ENCODE results near the gene IGSF21. TPM values are rescaled to one million over a fixed set of nuclear protein-coding genes. Genes with fewer than 3 reads are reported as not detected.

The IGSF21 gene
- polyA plus RNA-seq, 1 of the 3 experiments (the other 2 are of a cell fraction) = not detected

DNA sequence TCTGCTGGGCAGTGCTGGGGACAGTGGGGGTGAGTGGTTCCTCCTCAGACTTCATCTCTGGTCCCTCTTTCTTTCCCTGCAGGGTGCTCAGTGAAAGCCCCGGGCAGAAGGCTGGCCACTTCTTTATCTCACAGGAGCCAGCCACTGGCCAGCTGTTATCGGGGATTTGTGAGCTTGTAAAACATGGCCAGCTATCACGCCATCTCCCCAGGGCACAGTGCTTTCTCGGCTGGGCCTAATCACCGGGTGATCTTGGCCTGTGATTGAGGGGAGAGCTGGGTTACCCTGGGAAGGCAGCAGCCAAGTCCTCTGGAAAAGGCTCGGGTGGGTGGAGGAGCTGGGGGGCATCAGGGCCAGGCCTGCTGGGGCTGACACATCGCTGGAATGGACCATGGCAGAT, 83.0 kb downstream of the IGSF21 start (continued):
- TF ChIP-seq, protein P1, sequence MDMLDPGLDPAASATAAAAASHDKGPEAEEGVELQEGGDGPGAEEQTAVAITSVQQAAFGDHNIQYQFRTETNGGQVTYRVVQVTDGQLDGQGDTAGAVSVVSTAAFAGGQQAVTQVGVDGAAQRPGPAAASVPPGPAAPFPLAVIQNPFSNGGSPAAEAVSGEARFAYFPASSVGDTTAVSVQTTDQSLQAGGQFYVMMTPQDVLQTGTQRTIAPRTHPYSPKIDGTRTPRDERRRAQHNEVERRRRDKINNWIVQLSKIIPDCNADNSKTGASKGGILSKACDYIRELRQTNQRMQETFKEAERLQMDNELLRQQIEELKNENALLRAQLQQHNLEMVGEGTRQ (IDR thresholded peaks at IDR 0.05; ENCODE audit: borderline replicate concordance, low read depth, low read length) = no peak
- TF ChIP-seq GATA2 (CRISPR knock-in tag; IDR thresholded peaks at IDR 0.05) (peak; percentile 100), EZH2phosphoT487 (IDR thresholded peaks at IDR 0.05; ENCODE audit: borderline replicate concordance, low read depth) (no peak), FOXM1 (IDR thresholded peaks at IDR 0.05; ENCODE audit: low read depth) (no peak), NRF1 (IDR thresholded peaks at IDR 0.05; ENCODE audit: low read depth, low read length) (no peak), CHD2 (IDR thresholded peaks at IDR 0.05; ENCODE audit: low read length, partially characterized antibody) (peak; percentile 82), POLR2AphosphoS5 (IDR thresholded peaks at IDR 0.05; ENCODE audit: low read depth, low read length) (no peak), GABPA (IDR thresholded peaks at IDR 0.05; ENCODE audit: low read depth) (no peak), FOXJ3 (CRISPR knock-in tag; IDR thresholded peaks at IDR 0.05) (peak; percentile 98)
- TF ChIP-seq, protein P2, sequence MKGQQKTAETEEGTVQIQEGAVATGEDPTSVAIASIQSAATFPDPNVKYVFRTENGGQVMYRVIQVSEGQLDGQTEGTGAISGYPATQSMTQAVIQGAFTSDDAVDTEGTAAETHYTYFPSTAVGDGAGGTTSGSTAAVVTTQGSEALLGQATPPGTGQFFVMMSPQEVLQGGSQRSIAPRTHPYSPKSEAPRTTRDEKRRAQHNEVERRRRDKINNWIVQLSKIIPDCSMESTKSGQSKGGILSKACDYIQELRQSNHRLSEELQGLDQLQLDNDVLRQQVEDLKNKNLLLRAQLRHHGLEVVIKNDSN (IDR thresholded peaks at IDR 0.05; ENCODE audit: borderline replicate concordance, low read depth) = no peak

DNA sequence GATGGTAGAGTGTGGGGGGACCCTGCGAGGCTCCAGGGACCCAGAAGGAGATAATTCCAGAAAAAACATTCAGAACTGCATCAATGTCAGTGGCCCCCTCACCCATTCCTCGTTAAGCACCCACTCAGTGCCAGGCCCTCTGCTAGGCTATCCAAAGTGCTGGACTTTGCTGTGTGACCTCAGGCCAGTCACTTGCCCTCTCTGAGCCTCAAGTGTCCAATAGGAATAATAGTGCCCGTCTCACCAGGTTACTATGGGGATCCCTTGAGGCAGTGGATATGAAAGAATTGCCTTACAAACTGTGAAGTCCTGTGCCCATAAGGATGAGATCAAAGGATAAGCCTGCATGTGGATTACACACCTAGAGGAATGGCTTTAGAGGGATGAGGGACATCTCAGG, 83.4 kb downstream of the IGSF21 start:
- H3K9me2 ChIP-seq = no peaks in the 10 kb centered on the region
- TF ChIP-seq CHD2 (IDR thresholded peaks at IDR 0.05; ENCODE audit: low read length, partially characterized antibody) = no peak
- TF ChIP-seq SMC3 (IDR thresholded peaks at IDR 0.05; ENCODE audit: low read depth, low read length) = no peak
- no peak overlapping the region for H3K4me2 ChIP-seq
- no peaks in the 10 kb centered on the region for H3F3A ChIP-seq (replicated peaks; ENCODE audit: insufficient read depth)
- H3K9ac ChIP-seq = no peak overlapping the region
- H3K9me3 ChIP-seq = no peaks in the 10 kb centered on the region
- ChIA-PET CTCF (interaction anchor here (1.0 to 2.1 kb wide), 7 partner anchors 13 to 268 kb away, joined by 3 to 5 read pairs (median 5); partner anchors contain the start of gene IGSF21), POLR2A (interaction anchor here (1.0 kb wide), 1 partner anchor 57 kb away, joined by 5 read pairs; no protein-coding TSS in a partner anchor)
- no peaks in the 10 kb centered on the region for H3K27me3 ChIP-seq (ENCODE audit: insufficient read depth)
- H4K20me1 ChIP-seq (ENCODE audit: insufficient read depth) = no peaks in the 10 kb centered on the region
- WGBS (ENCODE audit: low lambda C conversion rate) = 12% methylated on average over 3 of the region's 3 CpGs
- no peak for DNase-seq
- H3K27ac ChIP-seq (ENCODE audit: low read depth in 2 of 2, low read length in 1 of 2) = peak overlapping the region in 1 of 2 experiments; percentile 89; a peak in 2 of 4 replicates
- H2AFZ ChIP-seq (ENCODE audit: low read depth) = no peak overlapping the region
- H3K4me3 ChIP-seq (ENCODE audit: low read depth in 2 of 2, low read length in 1 of 2) = no peak overlapping the region
- H3K79me2 ChIP-seq (ENCODE audit: insufficient read depth) = no peaks in the 10 kb centered on the region
- H3K36me3 ChIP-seq (replicated peaks in 1 of 2; ENCODE audit: control insufficient read depth in 1 of 2, insufficient read depth in 2 of 2, low read length in 1 of 2) = no peaks in the 10 kb centered on the region
- peaks cover 0 to 40% of the 10 kb centered on the region in 2 experiments; a peak in 1 of 4 replicates for H3K4me1 ChIP-seq (ENCODE audit: control insufficient read depth in 1 of 2, insufficient read depth in 2 of 2, low read depth in 1 of 2, low read length in 1 of 2)

DNA sequence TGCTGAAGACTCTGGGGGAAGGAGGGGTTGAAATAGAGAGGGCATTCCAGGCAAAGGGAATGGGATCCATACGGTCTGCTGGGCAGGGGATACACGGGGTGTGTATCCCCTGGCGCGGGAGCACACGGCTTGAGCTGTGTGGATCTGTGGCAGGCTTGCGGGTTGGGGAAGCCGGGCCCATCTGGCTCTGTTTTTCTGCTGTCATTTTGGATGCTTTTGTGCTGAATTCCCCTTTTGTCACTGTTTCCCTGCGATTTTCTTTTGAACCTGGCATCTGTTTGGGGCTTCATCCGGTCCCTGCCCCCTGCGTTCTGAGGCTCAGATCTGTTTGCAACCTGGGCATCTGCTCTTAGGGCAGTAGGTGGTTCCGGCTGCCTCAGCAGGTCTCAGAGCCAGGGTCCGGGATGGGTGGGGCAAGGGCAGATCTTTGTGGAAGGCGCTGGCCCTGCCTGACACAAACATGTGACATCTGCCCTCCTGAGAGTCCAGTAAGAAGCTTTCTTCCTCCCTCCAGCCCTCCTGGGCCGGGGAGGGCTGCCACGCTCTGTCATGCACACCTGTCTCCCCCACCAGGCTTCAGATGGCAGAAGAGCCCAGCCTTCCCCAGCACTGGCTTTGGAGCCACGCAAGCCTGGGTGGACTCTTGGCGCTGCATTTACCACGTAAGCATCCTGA, 84.0 kb downstream of the IGSF21 start:
- peaks cover 0 to 43% of the 10 kb centered on the region in 2 experiments; a peak in 1 of 4 replicates for H3K4me1 ChIP-seq (ENCODE audit: control insufficient read depth in 1 of 2, insufficient read depth in 2 of 2, low read depth in 1 of 2, low read length in 1 of 2)
- no peak for TF ChIP-seq FOSL2 (IDR thresholded peaks at IDR 0.05; ENCODE audit: borderline replicate concordance, low read depth)
- TF ChIP-seq CHD2 (IDR thresholded peaks at IDR 0.05; ENCODE audit: low read length, partially characterized antibody) = no peak
- no peak for TF ChIP-seq GATA2 (CRISPR knock-in tag; IDR thresholded peaks at IDR 0.05)
- TF ChIP-seq TEAD4 (IDR thresholded peaks at IDR 0.05; ENCODE audit: borderline replicate concordance, insufficient read depth) = no peak
- TF ChIP-seq, protein P3, sequence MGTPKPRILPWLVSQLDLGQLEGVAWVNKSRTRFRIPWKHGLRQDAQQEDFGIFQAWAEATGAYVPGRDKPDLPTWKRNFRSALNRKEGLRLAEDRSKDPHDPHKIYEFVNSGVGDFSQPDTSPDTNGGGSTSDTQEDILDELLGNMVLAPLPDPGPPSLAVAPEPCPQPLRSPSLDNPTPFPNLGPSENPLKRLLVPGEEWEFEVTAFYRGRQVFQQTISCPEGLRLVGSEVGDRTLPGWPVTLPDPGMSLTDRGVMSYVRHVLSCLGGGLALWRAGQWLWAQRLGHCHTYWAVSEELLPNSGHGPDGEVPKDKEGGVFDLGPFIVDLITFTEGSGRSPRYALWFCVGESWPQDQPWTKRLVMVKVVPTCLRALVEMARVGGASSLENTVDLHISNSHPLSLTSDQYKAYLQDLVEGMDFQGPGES (IDR thresholded peaks at IDR 0.05; ENCODE audit: low read depth, low read length) = no peak
- no peak for TF ChIP-seq NRF1 (IDR thresholded peaks at IDR 0.05; ENCODE audit: low read depth, low read length)
- no peak for TF ChIP-seq POLR2AphosphoS5 (IDR thresholded peaks at IDR 0.05; ENCODE audit: low read depth, low read length)
- TF ChIP-seq ELF1 (IDR thresholded peaks at IDR 0.05) = no peak
- no peak for TF ChIP-seq RAD21 (IDR thresholded peaks at IDR 0.05; ENCODE audit: low read length)
- peak overlapping the region in 1 of 2 experiments; percentile 89; a peak in 2 of 4 replicates for H3K27ac ChIP-seq (ENCODE audit: low read depth in 2 of 2, low read length in 1 of 2)
- DNase-seq = peak; percentile 47
- no peaks in the 10 kb centered on the region for H3F3A ChIP-seq (replicated peaks; ENCODE audit: insufficient read depth)
- H3K27me3 ChIP-seq (ENCODE audit: insufficient read depth) = no peaks in the 10 kb centered on the region
- no peak overlapping the region for H3K4me2 ChIP-seq
- H3K4me3 ChIP-seq (ENCODE audit: low read depth in 2 of 2, low read length in 1 of 2) = no peak overlapping the region
- H3K9ac ChIP-seq = no peak overlapping the region
- H3K36me3 ChIP-seq (replicated peaks in 1 of 2; ENCODE audit: control insufficient read depth in 1 of 2, insufficient read depth in 2 of 2, low read length in 1 of 2) = no peaks in the 10 kb centered on the region
- POLR2A ChIA-PET = no interaction called here
- WGBS (ENCODE audit: low lambda C conversion rate) = 35% methylated on average over 12 of the region's 18 CpGs
- H4K20me1 ChIP-seq (ENCODE audit: insufficient read depth) = no peaks in the 10 kb centered on the region
- no peaks in the 10 kb centered on the region for H3K9me2 ChIP-seq
- no peaks in the 10 kb centered on the region for H3K79me2 ChIP-seq (ENCODE audit: insufficient read depth)
- CTCF ChIA-PET = interaction anchor here (0.9 to 2.1 kb wide), 7 partner anchors 13 to 55 kb away, joined by 3 to 6 read pairs (median 4); no protein-coding TSS in a partner anchor
- H3K9me3 ChIP-seq = no peaks in the 10 kb centered on the region
- no peak overlapping the region for H2AFZ ChIP-seq (ENCODE audit: low read depth)
